Measurements from ENCODE around the gene FAM83C. TPM values are rescaled to one million over a fixed set of nuclear protein-coding genes. Genes with fewer than 3 reads are reported as not detected.

Gene FAM83C
- total RNA-seq, 1 donor from 2014 or later, result not detected

GRCh38 chr20:35294293-35294685 lies 2.1 kb upstream of the FAM83C start:
- ChIA-PET POLR2A (no interaction called here), CTCF (no interaction called here)
- no peak overlapping the region for H3K27ac Mint-ChIP-seq
- H3K27me3 Mint-ChIP-seq, result peaks cover 10% of the 10 kb centered on the region
- H3K4me1 Mint-ChIP-seq, result no peaks in the 10 kb centered on the region
- DNase-seq (no peak), ATAC-seq (ENCODE audit: low read depth) (no peak)
- no peak overlapping the region for H3K4me3 Mint-ChIP-seq
- intact Hi-C loops (cut with micrococcal nuclease), result no loop called here
- no peaks in the 10 kb centered on the region for H3K9me3 Mint-ChIP-seq
- TF ChIP-seq CTCF (IDR thresholded peaks at IDR 0.05), result no peak
- H3K36me3 Mint-ChIP-seq (ENCODE audit: low read depth), result no peaks in the 10 kb centered on the region

GRCh38 chr20:35293303-35294292 lies 1.4 kb upstream of the FAM83C start:
- CTCF ChIA-PET, result no interaction called here
- POLR2A ChIA-PET, result no interaction called here
- intact Hi-C loops (cut with micrococcal nuclease), result no loop called here

GRCh38 chr20:35292504-35293285 lies 470 bp upstream of the FAM83C start:
- ATAC-seq (ENCODE audit: low read depth), result no peak
- no peak for TF ChIP-seq CTCF (IDR thresholded peaks at IDR 0.05)
- Mint-ChIP-seq H3K27me3 (peaks cover 10% of the 10 kb centered on the region), H3K9me3 (no peaks in the 10 kb centered on the region), H3K27ac (no peak overlapping the region), H3K4me1 (no peaks in the 10 kb centered on the region), H3K4me3 (no peak overlapping the region), H3K36me3 (ENCODE audit: low read depth) (no peaks in the 10 kb centered on the region)
- ChIA-PET POLR2A (no interaction called here), CTCF (no interaction called here)
- no peak for DNase-seq
- intact Hi-C loops (cut with micrococcal nuclease), result no loop called here

More at GRCh38 chr20:35293303-35294292, 1.4 kb upstream of the FAM83C start:
- no peak for DNase-seq
- H3K36me3 Mint-ChIP-seq (ENCODE audit: low read depth), result no peaks in the 10 kb centered on the region
- H3K4me3 Mint-ChIP-seq, result no peak overlapping the region
- ATAC-seq (ENCODE audit: low read depth), result no peak
- H3K9me3 Mint-ChIP-seq, result no peaks in the 10 kb centered on the region
- no peak overlapping the region for H3K27ac Mint-ChIP-seq
- peaks cover 10% of the 10 kb centered on the region for H3K27me3 Mint-ChIP-seq
- no peak for TF ChIP-seq CTCF (IDR thresholded peaks at IDR 0.05)
- no peaks in the 10 kb centered on the region for H3K4me1 Mint-ChIP-seq

GRCh38 chr20:35290887-35291417 lies 1.3 kb downstream of the FAM83C start:
- Mint-ChIP-seq H3K9me3 (no peaks in the 10 kb centered on the region), H3K27me3 (peaks cover 10% of the 10 kb centered on the region), H3K4me1 (no peaks in the 10 kb centered on the region), H3K36me3 (ENCODE audit: low read depth) (no peaks in the 10 kb centered on the region), H3K27ac (no peak overlapping the region), H3K4me3 (no peak overlapping the region)
- ChIA-PET CTCF (no interaction called here), POLR2A (interaction anchor here (1.1 kb wide), 1 partner anchor 13 kb away, joined by 3 read pairs; the partner anchor contains the start of gene MMP24OS)
- ATAC-seq (ENCODE audit: low read depth), result no peak
- intact Hi-C loops (cut with micrococcal nuclease), result no loop called here
- DNase-seq, result no peak
- TF ChIP-seq CTCF (IDR thresholded peaks at IDR 0.05), result no peak

Measured in activated B cell treated with CpG ODN at 0.5 μM for 24 hours (primary cell).